Measurements from ENCODE around the gene DR1.

Gene DR1

DNA sequence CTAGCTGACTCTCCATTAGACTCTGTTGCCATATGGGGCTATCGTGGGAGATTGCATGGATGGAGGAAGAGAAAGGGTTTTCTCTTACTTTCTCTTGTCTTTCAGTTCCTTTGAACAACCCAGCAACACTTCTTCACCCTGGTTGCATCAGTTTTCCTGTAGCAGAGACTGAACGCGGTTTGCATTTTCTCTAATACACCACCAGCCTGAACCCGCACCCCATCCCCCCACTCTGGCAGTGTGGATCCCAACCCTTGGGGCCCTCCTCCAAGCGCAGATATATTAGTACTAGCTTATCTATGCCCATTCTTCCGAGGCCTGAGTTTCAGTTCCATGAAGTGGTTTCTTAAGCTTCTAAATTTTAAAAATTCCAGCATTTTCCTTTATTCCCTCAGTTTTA is 12.6 kb downstream of the DR1 start:
- no peaks in the 10 kb centered on the region for H3K27me3 ChIP-seq (ENCODE audit: insufficient read depth, poor library complexity, severe bottlenecking)
- peak in 1 of 2 experiments; percentile 4 for DNase-seq (ENCODE audit: low read depth in 1 of 2, low spot score in 1 of 2)

GRCh38 chr1:93360111-93360510 is 14.4 kb downstream of the DR1 start:
- Histone ChIP-seq H3K4me3 (replicated peaks; ENCODE audit: insufficient read depth, low read length) (no peak overlapping the region), H3K27me3 (ENCODE audit: insufficient read depth, poor library complexity, severe bottlenecking) (no peaks in the 10 kb centered on the region), H3K27ac (replicated peaks) (no peak overlapping the region)
- TF ChIP-seq SPI1 (IDR thresholded peaks at IDR 0.05; ENCODE audit: borderline replicate concordance, low read depth): no peak
- TF ChIP-seq, protein P1, sequence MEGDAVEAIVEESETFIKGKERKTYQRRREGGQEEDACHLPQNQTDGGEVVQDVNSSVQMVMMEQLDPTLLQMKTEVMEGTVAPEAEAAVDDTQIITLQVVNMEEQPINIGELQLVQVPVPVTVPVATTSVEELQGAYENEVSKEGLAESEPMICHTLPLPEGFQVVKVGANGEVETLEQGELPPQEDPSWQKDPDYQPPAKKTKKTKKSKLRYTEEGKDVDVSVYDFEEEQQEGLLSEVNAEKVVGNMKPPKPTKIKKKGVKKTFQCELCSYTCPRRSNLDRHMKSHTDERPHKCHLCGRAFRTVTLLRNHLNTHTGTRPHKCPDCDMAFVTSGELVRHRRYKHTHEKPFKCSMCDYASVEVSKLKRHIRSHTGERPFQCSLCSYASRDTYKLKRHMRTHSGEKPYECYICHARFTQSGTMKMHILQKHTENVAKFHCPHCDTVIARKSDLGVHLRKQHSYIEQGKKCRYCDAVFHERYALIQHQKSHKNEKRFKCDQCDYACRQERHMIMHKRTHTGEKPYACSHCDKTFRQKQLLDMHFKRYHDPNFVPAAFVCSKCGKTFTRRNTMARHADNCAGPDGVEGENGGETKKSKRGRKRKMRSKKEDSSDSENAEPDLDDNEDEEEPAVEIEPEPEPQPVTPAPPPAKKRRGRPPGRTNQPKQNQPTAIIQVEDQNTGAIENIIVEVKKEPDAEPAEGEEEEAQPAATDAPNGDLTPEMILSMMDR (IDR thresholded peaks at IDR 0.05; ENCODE audit: insufficient read depth, low read length): no peak
- TF ChIP-seq, protein P2, sequence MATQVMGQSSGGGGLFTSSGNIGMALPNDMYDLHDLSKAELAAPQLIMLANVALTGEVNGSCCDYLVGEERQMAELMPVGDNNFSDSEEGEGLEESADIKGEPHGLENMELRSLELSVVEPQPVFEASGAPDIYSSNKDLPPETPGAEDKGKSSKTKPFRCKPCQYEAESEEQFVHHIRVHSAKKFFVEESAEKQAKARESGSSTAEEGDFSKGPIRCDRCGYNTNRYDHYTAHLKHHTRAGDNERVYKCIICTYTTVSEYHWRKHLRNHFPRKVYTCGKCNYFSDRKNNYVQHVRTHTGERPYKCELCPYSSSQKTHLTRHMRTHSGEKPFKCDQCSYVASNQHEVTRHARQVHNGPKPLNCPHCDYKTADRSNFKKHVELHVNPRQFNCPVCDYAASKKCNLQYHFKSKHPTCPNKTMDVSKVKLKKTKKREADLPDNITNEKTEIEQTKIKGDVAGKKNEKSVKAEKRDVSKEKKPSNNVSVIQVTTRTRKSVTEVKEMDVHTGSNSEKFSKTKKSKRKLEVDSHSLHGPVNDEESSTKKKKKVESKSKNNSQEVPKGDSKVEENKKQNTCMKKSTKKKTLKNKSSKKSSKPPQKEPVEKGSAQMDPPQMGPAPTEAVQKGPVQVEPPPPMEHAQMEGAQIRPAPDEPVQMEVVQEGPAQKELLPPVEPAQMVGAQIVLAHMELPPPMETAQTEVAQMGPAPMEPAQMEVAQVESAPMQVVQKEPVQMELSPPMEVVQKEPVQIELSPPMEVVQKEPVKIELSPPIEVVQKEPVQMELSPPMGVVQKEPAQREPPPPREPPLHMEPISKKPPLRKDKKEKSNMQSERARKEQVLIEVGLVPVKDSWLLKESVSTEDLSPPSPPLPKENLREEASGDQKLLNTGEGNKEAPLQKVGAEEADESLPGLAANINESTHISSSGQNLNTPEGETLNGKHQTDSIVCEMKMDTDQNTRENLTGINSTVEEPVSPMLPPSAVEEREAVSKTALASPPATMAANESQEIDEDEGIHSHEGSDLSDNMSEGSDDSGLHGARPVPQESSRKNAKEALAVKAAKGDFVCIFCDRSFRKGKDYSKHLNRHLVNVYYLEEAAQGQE (IDR thresholded peaks at IDR 0.05; ENCODE audit: insufficient replicate concordance, low read depth): no peak
- TF ChIP-seq POLR2AphosphoS5 (IDR thresholded peaks at IDR 0.05; ENCODE audit: low read depth): no peak
- no peak for TF ChIP-seq GABPA (IDR thresholded peaks at IDR 0.05; ENCODE audit: low read depth)
- no peak for DNase-seq (ENCODE audit: low read depth in 1 of 2, low spot score in 1 of 2)

More for the DNA sequence above, 12.6 kb downstream of the DR1 start:
- TF ChIP-seq, protein P2 (IDR thresholded peaks at IDR 0.05; ENCODE audit: insufficient replicate concordance, low read depth): no peak
- TF ChIP-seq GABPA (IDR thresholded peaks at IDR 0.05; ENCODE audit: low read depth) (no peak), SPI1 (IDR thresholded peaks at IDR 0.05; ENCODE audit: borderline replicate concordance, low read depth) (no peak), POLR2AphosphoS5 (IDR thresholded peaks at IDR 0.05; ENCODE audit: low read depth) (no peak)
- TF ChIP-seq, protein P1 (IDR thresholded peaks at IDR 0.05; ENCODE audit: insufficient read depth, low read length): no peak
- Histone ChIP-seq H3K27ac (replicated peaks) (no peak overlapping the region; the same call in 1 of the 2 replicates), H3K4me3 (replicated peaks; ENCODE audit: insufficient read depth, low read length) (no peak overlapping the region)

DNA sequence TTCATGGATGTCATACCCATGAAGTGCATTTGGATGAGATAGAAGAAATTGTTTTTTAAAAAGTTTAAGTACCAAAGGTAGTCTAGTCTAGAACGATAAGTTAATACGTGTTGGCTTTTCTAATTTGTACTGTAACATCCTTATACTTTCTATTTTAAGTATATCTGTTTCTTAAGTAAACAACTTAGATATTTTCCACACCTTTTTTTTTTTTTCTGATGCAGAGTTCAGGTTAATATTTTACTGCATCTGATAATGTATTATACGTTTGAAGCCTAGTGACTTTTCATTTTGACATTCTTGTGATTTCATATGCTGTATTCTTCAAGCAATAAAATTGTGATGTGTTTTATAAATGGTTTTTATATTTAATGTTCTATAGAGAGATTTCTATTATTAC is 16.5 kb downstream of the DR1 start:
- DNase-seq (ENCODE audit: low read depth in 1 of 2, low spot score in 1 of 2): no peak
- H3K27me3 ChIP-seq (ENCODE audit: insufficient read depth, poor library complexity, severe bottlenecking): no peaks in the 10 kb centered on the region
- TF ChIP-seq, protein P2 (IDR thresholded peaks at IDR 0.05; ENCODE audit: insufficient replicate concordance, low read depth): no peak
- TF ChIP-seq SPI1 (IDR thresholded peaks at IDR 0.05; ENCODE audit: borderline replicate concordance, low read depth) (no peak), GABPA (IDR thresholded peaks at IDR 0.05; ENCODE audit: low read depth) (no peak), POLR2AphosphoS5 (IDR thresholded peaks at IDR 0.05; ENCODE audit: low read depth) (no peak)
- TF ChIP-seq, protein P1 (IDR thresholded peaks at IDR 0.05; ENCODE audit: insufficient read depth, low read length): no peak
- H3K4me3 ChIP-seq (replicated peaks; ENCODE audit: insufficient read depth, low read length): no peak overlapping the region
- H3K27ac ChIP-seq (replicated peaks): no peak overlapping the region
